Tibial artery (tissue), 4 donors: ENCODE data around the gene OR6M1.

ENCODE experiments used
- DNase-seq, 2 donors: peaks; one replicate each; pipeline ENCODE4 v3.0.0-alpha.2; 2019
- H3K27ac ChIP-seq, 2 donors: fragments of 200-600 bp; sonication (generic) in 1 of 2; 1 replicate in 1 of 2; 2 replicates in 1 of 2; pipeline ENCODE4 v1.5.1; 2018 to 2019; ENCODE audit warnings: mild to moderate bottlenecking in 1 of 2
- H3K27me3 ChIP-seq, 2 donors: fragments of 200-600 bp; sonication (generic) in 1 of 2; one replicate each; pipeline versions ENCODE4 v1.5.1 to v1.6.0; 2016 to 2019
- H3K36me3 ChIP-seq, 3 donors: fragments of 200-600 bp; sonication (generic) in 2 of 3; one replicate each; pipeline ENCODE4 v1.5.1; 2016 to 2019; ENCODE audit warnings: mild to moderate bottlenecking in 2 of 3
- H3K4me1 ChIP-seq, 4 donors: fragments of 200-600 bp; sonication (generic) in 2 of 4; 1 replicate in 3 of 4; 2 replicates in 1 of 4; pipeline ENCODE4 v1.5.1; 2016 to 2019
- H3K4me3 ChIP-seq, 2 donors: fragments of 200-600 bp; sonication (generic) in 1 of 2; 1 replicate in 1 of 2; 2 replicates in 1 of 2; pipeline ENCODE4 v1.5.1; 2018 to 2019; ENCODE audit warnings: mild to moderate bottlenecking in 2 of 2
- H3K9me3 ChIP-seq, 3 donors: fragments of 200-600 bp; sonication (generic) in 1 of 3; one replicate each; pipeline ENCODE4 v1.5.1; 2016 to 2019
- CTCF ChIP-seq, 2 experiments: fragments of 200-600 bp in 1 of 2; fragments of 450-650 bp in 1 of 2; IDR thresholded peaks; one replicate each; pipeline ENCODE4 v1.5.1; 2017 to 2019; ENCODE audit warnings: antibody characterized with exemption in 2 of 2, mild to moderate bottlenecking in 1 of 2, moderate library complexity in 1 of 2
- intact Hi-C: fragments of 100-400 bp; cut with DNase I; formaldehyde crosslinking; loops from one replicate; pipeline ENCODE4 v1.15.0; 2023; ENCODE audit warnings: low total_unique reads

Gene OR6M1

GRCh38 chr11:123806249-123806648, at the start of gene OR6M1:
OR6M1 (minus strand) TSS chr11:123806349; CDS start chr11:123806349, 0 bp downstream.
- no peaks in the 10 kb centered on the region for H3K27me3 ChIP-seq
- H3K4me3 ChIP-seq = no peak within 1 kb of the TSS
- H3K36me3 ChIP-seq = no peaks in the 10 kb centered on the region
- intact Hi-C loops = no loop called here
- no peaks in the 10 kb centered on the region for H3K4me1 ChIP-seq
- H3K9me3 ChIP-seq = no peaks in the 10 kb centered on the region
- H3K27ac ChIP-seq = no peak within 1 kb of the TSS
- no peak for DNase-seq
- no peak for TF ChIP-seq CTCF (IDR thresholded peaks at IDR 0.05)

- H3K27ac ChIP-seq = no peak overlapping the region
- peaks cover 0 to 4% (median 0%) of the 10 kb centered on the region in 3 donors for H3K9me3 ChIP-seq
- no peak for DNase-seq
- H3K4me3 ChIP-seq = no peak overlapping the region
- no peaks in the 10 kb centered on the region for H3K27me3 ChIP-seq
- H3K4me1 ChIP-seq = no peaks in the 10 kb centered on the region
- no peak for TF ChIP-seq CTCF (IDR thresholded peaks at IDR 0.05)
- intact Hi-C loops = no loop called here
- H3K36me3 ChIP-seq = no peaks in the 10 kb centered on the region
Measured at GRCh38 chr11:123853038-123853437, 46.9 kb upstream of the OR6M1 start.

- intact Hi-C loops = no loop called here
- Histone ChIP-seq H3K27ac (no peak overlapping the region), H3K4me3 (no peak overlapping the region), H3K9me3 (peaks cover 0 to 4% (median 0%) of the 10 kb centered on the region in 3 donors), H3K36me3 (no peaks in the 10 kb centered on the region), H3K4me1 (no peaks in the 10 kb centered on the region), H3K27me3 (no peaks in the 10 kb centered on the region)
- TF ChIP-seq CTCF (IDR thresholded peaks at IDR 0.05) = no peak
- DNase-seq = no peak
Measured at GRCh38 chr11:123852321-123852720, 46.2 kb upstream of the OR6M1 start.

GRCh38 chr11:123851110-123851509, 45.0 kb upstream of the OR6M1 start:
- no peak overlapping the region for H3K27ac ChIP-seq
- DNase-seq = no peak
- H3K27me3 ChIP-seq = no peaks in the 10 kb centered on the region
- H3K4me1 ChIP-seq = no peaks in the 10 kb centered on the region
- no peak for TF ChIP-seq CTCF (IDR thresholded peaks at IDR 0.05)
- intact Hi-C loops = no loop called here
- H3K9me3 ChIP-seq = peaks cover 0 to 4% (median 0%) of the 10 kb centered on the region in 3 donors
- H3K4me3 ChIP-seq = no peak overlapping the region
- no peaks in the 10 kb centered on the region for H3K36me3 ChIP-seq

- no peak overlapping the region for H3K4me3 ChIP-seq
- no peak for TF ChIP-seq CTCF (IDR thresholded peaks at IDR 0.05)
- no peaks in the 10 kb centered on the region for H3K36me3 ChIP-seq
- DNase-seq = no peak
- no peak overlapping the region for H3K27ac ChIP-seq
- H3K9me3 ChIP-seq = no peaks in the 10 kb centered on the region
- no peaks in the 10 kb centered on the region for H3K4me1 ChIP-seq
- intact Hi-C loops = no loop called here
- H3K27me3 ChIP-seq = no peaks in the 10 kb centered on the region
Measured at GRCh38 chr11:123841174-123841573, 35.0 kb upstream of the OR6M1 start.

- no peaks in the 10 kb centered on the region for H3K4me1 ChIP-seq
Measured at GRCh38 chr11:123839131-123839530, 33.0 kb upstream of the OR6M1 start.

More at GRCh38 chr11:123839131-123839530, 33.0 kb upstream of the OR6M1 start:
- Histone ChIP-seq H3K4me3 (no peak overlapping the region), H3K27me3 (no peaks in the 10 kb centered on the region), H3K9me3 (no peaks in the 10 kb centered on the region), H3K27ac (no peak overlapping the region), H3K36me3 (no peaks in the 10 kb centered on the region)
- no peak for DNase-seq
- TF ChIP-seq CTCF (IDR thresholded peaks at IDR 0.05) = no peak
- intact Hi-C loops = no loop called here
